Stimulated activated CD4-positive, alpha-beta T cell treated with anti-CD3 and anti-CD28 coated beads, Interleukin-15, amount 100 ng/mL, for 48 hours (primary cell): ENCODE measurements around the gene ADAM11.

Experiments used
- DNase-seq, 2 donors: peaks; one replicate each; pipeline ENCODE4 v3.0.0-alpha.2; 2020; ENCODE audit warnings: low read depth in 2 of 2

ADAM11 gene

DNA sequence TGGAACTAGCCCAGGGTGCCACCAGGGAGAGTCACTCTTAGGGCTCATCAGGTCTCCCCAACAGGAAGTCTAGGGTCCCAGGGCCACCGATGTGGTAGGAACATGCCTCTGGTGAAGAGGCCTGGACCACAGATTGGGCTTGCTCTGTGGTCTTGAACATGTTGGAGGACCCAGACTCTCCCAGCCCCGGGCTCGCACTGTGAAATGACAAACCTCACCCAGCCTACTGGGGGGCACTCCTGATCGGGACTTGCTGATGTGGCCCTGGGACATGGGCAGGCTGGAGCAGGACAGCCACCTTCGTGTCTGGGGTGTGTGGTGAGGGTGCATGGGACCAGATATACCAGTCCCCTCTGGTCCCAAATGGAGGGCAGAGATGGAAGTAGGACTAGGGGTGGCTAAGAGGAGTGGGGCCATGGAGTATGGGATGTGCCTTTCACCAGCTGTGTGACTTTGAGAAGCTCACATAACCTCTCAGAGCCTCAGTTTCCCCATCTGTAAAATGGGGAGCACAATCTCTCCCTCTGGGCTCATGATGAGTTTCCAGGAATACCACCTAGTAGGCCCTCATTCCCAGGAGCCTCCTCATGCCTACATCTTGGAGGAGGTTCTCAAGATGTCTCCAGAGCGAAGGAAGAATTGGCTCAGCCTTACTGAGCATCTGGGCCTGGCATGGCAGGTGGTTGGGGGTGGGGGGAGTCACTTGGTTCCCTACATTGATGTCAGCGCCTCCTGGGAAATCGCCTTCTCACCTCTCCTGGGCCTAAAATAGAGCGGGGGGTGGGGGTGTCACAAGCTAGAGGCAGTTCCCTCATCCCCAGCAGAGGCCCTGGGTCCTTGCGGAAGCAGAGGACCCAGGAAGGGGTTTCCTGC is 1.5 kb upstream of the ADAM11 start:
- no peak for DNase-seq

DNA sequence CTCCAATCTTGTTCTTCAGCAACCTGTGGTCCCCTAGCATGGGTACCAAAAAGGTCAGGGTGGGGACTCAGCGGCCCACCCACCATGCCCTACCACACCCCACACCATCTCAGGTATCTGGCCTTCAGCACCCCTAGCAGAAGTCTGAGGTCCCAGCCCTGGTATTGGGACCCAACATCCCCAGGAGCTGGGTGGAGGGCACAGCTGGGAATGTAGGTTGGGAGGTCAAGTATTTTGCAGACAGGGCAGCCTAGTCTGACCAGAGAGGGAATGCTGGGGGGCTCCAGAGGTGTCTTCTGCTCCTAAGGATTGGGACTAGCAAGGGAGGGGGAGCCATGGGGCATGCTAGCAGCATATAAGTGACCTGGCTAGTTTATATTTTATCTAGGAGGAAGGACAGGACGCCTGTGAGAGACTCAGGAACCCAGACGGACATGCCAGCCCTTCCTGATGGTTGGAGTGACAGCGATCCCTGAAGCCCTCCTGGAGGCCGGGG is 822 bp upstream of the ADAM11 start:
- no peak for DNase-seq

DNA sequence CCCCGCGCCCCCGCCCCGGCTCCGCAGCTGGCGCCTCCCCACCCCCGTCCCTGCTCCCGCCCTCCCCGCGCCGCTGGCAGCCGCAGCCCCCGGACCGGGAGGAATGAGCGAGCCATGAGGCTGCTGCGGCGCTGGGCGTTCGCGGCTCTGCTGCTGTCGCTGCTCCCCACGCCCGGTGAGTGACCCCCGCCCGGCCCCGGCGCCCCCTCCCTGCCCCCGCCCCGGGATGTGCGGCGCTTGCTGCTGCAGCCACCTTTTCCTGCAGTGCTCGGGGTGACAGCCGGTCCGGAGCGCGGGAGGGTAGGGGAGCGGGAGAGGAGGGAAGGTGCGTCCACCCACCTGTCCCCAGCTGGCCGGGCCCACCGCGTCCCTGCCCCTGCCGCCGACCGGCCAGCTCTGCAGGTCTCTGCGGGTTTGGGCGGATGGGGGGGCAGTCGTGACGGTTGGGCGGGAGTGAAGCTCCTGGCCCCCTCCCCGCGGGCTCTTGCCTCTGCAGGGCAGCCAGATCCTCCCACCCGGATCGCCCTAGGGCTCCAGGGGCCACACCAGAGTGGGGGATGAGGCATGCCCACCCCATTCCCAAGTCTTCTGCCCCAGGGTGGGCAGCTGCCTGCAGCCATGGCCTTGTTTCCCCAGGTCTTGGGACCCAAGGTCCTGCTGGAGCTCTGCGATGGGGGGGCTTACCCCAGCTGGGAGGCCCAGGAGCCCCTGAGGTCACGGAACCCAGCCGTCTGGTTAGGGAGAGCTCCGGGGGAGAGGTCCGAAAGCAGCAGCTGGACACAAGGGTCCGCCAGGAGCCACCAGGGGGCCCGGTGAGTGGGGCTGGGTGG is 513 bp downstream of the ADAM11 start:
- no peak for DNase-seq

DNA sequence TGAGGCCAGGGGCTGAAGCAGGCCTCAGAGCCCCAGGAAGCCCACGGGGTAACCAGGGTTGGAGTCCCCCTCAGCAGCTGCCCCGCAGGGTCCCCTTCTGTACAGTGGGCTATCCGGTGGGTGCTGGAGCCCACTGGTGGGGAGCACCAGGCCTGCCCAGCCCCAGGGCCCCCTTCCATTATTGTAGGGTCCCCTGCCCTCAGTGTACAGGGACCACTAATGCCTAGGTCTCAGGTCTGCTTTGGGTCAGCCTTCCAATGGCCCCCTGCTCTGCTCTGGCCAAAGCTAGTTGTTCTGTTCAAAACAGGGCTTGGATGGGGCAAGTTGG is 1.1 kb downstream of the ADAM11 start:
- no peak for DNase-seq

DNA sequence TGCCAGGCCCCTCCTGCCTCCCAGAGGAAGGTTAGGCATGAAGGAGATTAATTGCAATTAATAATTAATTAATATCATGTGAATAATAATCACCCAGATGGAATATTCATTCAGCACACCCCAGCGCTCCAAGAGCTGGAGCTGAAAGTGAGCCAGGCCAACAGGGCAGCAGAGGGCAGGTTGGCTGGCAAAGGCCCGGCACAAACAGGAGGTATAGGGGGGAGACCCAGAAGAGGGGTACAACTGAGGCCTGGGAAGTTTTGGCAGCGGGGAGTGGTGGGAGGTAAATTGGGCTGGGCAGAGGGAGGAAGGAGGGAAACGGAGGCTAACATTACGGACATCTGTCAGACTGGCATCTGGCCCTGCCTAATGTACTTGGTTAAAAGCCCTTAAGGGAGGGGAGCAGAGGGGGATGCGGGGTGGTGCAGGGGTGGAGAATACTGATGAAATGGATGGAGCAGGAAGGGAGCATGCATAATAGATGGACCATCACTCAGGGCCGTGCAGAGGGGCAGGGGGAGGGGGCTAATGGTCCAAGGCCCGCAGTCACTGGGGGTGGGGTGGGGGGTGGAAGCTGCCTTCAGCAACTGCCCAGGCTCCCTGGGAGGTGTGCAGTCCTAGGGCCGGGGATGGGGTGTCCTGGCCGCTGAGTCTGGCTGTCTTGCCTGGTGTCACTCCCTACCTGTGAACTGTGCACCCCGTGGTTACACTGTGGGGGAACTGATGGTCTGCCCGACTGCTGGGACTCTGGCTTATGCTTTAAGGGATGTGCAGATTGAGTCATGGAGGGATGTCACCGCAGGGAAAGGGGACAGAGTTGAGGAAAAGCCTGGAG is 1.9 kb downstream of the ADAM11 start:
- DNase-seq = no peak

DNA sequence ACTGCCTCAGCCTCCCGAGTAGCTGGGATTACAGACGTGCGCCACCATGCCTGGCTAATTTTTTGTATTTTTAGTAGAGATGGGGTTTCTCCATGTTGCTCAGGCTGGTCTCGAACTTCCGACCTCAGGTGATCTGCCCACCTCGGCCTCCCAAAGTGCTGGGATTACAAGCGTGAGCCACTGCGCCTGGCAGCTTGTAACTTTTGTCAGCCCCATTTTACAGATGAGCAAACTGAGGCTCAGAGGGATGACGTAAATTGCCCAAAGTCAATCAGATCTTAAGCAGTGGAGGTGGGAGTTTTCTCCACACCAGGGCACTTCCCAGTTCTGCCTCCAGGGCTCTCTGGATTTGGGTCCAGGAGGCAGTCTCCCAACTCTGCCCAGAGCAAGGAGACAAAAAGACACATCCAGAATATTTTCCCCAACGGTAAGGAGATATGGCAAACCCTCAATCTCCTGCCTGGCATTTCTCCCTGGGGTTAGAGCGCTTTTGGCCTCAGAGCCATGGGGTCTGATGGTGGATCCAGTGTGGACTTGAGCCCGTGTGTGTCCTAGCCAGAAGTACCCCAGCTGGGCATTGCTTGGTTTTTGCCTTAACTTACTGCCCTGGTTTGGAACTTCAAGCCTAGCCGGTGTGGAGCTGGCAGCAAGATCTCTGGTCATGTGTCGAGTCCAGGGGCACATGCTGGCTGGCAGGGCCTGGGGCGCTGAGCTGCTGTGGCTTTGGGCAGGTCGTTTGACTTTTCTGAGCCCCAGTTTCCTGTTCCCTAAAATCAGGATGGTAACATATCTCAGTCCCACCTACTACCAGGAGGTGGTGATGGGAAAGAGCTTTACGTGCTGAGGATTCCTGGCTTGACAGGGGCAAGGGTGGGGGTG is 3.4 kb downstream of the ADAM11 start:
- DNase-seq = no peak

DNA sequence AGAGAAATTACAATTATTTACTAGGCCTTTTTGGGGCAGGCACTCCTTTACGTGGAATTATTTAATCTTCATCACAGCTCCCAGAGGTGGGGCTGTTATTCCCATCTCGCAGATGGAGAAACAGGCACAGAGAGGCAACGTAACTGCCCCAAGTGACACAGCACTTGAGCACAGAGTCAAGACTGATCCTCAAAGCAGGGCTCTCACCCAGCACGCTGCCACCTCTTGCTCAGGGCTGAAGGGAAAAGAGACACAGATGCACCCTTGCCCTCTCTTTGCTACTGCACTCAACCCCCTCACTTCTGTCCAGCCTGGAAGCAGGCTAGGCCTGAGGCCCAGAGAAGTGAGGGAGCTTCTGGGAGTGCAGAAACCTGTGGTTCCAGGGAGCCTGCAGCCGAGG is 4.4 kb downstream of the ADAM11 start:
- DNase-seq = no peak

DNA sequence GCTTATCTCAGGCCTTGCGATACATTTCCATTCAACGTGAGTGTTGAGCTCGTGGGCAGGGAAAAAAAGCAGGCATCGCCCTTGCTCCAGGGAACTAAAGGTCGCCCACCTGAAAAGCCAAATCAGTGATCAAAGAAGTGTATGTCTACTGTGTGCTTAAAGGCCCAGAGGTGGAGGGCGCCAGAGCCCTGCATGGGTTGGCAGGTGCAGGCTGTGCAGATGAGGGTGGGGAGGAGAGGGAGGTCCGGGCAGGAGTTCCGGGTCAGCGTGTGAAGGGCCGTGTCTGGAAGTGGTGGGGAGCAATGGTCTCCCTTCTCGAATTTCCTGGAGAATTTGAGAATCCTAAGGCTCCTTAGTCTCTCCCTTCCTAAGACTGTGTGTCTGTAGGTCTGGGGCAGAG is 7.2 kb downstream of the ADAM11 start:
- DNase-seq = no peak

DNA sequence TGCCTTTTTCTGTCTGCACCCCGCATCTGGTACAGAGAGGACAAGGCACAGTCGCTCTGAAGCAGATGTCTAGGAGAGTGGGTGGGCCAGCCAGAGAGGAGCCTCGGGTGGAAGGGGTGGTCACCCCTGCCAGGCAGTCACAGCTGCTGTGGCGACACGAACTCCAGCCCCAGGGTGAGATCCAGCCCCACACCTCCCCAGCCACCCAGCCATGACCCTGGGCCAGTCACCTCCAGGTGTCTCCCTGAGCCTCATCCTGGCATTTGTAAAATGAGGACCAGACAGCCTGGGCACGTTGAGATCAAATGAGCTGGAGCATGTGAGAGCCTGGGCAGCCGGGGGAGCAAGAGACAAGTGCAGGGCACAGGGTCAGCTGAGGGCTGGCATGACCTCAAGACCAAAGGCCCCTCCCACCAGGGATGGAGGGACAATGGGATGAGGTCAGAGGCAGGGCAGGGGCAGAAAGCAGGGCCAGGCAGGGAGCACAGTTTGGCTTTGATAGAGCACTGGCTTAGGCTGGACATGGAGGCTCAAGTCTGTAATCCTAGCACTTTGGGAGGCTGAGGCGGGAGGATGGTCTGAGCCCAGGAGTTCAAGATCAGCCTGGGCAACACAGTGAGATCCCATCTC is 7.7 kb downstream of the ADAM11 start:
- no peak for DNase-seq

DNA sequence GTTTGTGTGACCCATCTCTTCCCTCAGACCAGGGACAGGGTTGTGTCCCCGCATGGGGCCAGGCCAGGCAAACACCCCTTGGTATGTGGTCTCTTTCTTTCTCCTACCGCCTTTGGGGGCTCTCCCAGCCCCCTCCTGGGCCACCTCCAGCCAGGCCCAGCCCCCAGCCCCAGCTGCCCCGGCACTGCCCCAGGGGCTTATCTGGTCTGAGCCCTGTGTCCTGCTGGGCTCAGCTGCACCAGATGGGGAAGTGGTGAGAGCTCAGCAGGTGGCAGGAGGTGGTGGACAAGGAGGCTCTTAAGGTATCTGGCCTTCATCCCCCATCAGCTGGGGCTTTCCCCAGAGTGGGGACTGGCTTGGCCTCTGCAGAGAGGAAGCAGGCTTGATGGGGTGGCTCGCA is 8.7 kb downstream of the ADAM11 start:
- DNase-seq = no peak

DNA sequence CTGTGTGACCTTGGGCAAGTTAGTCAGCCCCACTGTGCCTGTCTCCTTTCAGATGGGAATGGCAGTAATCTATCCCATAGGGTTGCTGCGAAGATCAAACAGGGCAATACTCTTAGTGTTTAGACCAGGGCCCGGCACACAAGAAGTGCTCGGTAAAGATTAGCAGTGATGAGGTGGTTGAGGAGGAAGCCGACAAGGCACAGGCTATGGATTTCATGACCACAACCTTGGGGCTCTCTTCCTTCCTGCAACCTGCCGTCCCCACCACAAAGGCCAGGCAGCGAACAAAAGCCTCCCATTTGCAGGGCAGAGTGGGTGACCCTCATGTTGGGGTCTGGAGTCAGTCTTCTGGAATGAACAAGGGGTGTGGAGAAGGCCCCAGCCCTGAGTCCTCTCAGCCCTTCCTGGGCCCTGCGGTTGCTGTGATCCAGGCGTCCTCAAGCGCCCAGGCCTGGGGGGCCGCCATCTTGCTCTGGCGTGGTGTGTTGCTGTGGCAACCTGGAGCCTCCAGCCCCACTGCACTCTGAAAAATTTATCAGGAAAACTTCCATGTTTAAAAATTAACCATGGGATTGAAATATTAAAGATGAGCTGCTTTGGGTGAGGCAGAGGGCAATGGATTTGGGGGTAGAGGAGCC is 9.8 kb downstream of the ADAM11 start:
- no peak for DNase-seq

DNA sequence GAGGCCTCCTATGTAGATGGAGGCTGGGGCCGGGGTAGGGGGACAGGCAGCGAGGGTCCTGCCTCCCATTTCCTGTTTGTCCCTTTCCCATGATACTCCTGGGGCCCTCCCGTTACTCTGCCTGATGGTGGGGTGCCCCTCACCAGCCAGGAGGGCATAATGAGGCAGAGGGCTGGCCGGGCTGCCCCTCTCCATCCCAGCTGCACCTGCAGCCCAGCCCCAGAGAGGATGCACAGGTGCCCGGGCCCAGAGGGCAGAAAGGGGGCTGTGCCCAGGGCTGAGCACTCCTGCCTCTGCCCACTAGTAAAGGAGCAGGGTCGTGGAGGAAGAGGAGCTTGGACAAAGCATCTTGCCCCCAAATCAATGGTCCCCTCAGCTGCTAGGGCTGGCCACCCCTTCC is 10.4 kb downstream of the ADAM11 start:
- DNase-seq = no peak

DNA sequence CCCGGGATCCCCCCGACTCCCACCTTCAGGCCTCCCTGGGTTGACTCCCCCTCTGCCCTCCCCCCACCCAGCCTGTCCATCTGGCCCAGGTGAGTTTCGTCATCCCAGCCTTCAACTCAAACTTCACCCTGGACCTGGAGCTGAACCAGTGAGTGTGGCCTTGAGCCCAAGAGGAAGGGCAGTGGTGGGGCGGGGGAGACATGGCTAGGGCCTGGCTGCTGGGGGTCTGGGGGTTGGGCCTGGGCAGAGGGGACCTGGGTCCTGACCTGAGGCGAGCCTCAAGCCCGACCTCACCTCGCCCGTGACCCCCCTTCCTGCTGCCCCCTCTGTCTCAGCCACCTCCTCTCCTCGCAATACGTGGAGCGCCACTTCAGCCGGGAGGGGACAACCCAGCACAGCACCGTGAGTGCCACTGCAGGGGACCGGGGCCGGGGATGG is 10.9 kb downstream of the ADAM11 start:
- DNase-seq = no peak

DNA sequence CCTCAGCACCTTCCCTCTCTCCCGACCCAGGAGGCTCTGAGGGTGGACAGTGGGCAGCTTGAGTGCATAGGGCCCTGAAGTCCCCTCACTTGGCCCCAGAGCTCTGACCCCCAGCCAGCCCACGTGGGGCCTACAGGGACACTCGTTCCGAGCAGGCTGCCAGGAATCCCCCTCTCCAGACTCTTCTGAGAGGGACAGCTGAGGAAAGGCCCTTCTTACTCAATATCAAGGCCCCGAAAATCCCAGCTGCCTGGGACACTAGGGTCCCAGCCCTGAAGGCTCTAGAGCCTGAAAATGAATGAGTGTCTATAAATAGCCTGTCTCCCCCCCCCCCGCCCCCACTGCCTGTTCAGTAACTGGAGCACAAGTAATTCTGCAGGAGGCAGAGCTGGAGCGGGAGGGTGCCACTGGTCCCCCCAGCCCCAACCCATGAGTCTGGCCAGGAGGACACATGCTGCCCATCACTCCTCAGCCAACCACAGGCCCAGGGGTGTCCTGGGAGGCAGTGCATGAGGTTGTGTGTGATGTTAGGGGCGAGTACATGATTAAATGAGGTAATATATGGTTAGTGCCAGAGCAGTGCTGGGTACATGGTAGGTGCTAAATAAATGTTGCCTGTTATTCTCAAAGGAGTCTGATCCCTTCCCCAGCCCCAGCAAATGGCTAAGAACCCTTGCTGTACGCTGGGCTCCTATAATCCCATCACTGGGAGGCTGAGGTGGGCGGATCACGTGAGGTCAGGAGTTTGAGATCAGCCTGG is 11.6 kb downstream of the ADAM11 start:
- no peak for DNase-seq

DNA sequence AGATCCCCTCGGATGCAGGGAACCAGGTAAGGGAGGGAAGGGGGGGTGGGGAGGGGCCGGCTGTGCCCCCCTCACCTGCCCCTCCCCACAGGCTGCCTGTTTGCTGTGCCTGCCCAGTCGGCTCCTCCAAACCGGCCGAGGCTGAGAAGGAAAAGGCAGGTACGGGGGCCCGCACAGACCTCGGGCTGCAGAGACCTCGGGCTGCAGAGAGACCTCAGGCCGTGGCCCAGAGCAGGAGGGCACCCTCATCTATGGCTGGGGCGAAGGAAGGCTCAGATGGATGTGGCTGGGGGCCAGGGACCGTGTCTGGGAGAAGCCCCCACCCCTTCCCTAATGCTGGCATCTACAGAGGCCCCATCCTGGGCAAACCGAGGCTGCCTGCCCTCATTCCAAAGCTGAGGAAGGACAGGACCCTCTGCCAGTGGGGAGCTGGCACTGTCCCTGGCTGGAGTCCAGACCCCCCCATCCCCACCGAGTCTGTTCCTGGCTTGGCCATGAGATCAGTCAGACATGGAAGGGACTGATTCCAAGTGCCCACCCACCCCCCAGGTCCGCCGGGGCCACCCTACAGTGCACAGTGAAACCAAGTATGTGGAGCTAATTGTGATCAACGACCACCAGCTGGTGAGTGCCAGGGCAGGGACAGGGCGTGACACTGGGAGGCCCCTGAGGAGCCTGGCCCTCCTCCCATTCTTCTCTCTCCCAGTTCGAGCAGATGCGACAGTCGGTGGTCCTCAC is 13.7 kb downstream of the ADAM11 start:
- DNase-seq = no peak

DNA sequence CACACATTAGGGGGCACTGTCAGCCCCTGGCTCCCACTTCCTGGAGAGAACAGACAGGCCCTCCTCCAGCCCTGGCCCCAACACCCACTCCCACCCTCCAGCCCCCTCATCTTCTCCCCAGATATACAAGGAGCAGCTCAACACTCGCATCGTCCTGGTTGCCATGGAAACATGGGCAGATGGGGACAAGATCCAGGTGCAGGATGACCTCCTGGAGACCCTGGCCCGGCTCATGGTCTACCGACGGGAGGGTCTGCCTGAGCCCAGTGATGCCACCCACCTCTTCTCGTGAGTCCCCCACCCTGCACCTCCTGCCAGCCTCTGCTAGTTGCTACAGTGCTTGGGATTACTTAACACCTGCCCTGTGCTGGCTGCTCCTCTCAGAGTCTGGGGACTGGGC is 14.4 kb downstream of the ADAM11 start:
- DNase-seq = no peak

DNA sequence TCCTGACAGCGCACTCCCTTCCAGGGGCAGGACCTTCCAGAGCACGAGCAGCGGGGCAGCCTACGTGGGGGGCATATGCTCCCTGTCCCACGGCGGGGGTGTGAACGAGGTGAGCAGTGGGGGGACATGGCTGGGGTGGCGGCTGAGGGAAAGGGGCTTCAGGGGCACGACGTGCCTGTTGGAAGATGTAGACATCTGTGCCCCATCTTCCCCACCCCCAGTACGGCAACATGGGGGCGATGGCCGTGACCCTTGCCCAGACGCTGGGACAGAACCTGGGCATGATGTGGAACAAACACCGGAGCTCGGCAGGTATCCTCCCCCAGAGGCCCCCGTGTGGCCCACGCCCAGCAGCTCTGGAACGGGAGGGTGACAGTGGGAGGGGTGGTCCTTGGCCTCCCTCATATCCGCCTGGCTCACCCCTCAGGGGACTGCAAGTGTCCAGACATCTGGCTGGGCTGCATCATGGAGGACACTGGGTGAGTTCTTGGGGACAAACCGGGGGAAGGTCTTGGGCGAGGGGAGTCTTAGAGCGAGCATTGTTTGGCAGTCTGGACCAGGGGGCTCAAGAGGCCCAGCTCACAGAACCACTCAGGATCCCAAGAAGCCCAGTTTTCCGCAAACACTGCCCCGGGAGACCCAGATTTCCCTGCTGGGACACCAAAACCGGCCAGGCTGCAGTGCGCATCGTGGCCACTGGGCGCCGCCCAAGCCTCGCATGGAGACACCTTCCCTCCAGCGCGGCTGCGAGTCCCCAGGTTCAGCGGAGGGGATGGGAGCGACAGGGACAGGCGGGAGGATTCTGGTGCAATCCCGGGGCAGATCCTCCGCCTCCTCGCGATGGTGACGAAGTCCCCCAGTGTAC is 15.7 kb downstream of the ADAM11 start:
- DNase-seq = peak; percentile 77 to 86
